Breast epithelium (tissue), 3 donors: ENCODE measurements around the gene FAM131A.

ENCODE experiments used
- POLR2A ChIP-seq: fragments of 450-650 bp; IDR thresholded peaks from one replicate; pipeline ENCODE4 v1.6.1; 2016; ENCODE audit warnings: antibody characterized with exemption, mild to moderate bottlenecking, moderate library complexity
- POLR2AphosphoS5 ChIP-seq, 3 donors: sonication (generic); formaldehyde crosslinking; IDR thresholded peaks; one replicate each; pipeline ENCODE4 v1.6.1; 2017; ENCODE audit warnings: antibody characterized with exemption in 3 of 3
- TF ChIP-seq, protein P1 (sequence below), 3 donors: fragments of 450-650 bp; IDR thresholded peaks; one replicate each; pipeline ENCODE4 v1.5.1; 2016 to 2017; ENCODE audit warnings: antibody characterized with exemption in 3 of 3, mild to moderate bottlenecking in 3 of 3, moderate library complexity in 3 of 3

DNA sequence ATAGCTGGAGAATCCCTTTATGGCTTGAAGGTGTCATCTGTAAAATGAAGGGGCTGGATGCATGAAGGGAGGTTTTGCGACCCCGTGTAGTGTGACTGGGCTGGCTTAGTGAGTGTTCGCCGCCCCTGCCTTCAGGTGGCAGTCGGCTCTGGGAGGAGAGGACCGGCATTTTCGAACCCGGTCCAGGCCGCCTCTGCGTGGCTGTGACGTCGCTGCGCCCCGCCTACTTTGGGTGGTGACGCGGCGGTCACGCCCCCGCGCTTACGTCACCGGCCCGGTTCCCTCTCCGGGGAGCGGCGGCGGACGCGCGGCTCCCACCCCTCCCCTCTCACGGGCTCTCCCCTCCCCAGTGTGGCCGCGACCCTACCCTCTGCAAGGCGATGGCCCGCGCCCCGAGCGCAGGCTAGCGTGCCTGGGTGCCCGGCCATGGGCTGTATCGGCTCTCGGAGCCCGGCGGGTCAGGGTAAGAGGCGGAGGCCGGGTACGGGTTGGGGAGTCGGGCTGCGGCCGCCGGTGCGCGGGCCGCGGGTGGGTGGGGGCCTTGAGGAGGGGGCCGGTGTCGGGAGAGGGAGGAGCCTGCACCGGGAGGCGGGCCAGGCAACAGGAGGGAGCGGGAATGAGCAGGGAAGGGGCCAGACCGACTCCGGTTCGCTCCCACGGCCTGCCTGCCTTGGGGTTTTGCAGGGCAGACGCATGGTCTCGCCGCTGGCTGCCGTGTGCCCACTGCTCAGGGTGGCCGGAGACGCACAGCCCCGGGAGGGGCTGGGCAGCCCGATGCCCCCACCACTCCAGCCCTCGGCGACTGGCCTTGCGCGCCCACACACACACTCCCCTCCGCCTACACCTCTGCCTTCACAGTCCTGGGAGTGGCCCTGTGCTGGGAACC, 1.5 kb upstream of the FAM131A start:
- TF ChIP-seq, protein P1, sequence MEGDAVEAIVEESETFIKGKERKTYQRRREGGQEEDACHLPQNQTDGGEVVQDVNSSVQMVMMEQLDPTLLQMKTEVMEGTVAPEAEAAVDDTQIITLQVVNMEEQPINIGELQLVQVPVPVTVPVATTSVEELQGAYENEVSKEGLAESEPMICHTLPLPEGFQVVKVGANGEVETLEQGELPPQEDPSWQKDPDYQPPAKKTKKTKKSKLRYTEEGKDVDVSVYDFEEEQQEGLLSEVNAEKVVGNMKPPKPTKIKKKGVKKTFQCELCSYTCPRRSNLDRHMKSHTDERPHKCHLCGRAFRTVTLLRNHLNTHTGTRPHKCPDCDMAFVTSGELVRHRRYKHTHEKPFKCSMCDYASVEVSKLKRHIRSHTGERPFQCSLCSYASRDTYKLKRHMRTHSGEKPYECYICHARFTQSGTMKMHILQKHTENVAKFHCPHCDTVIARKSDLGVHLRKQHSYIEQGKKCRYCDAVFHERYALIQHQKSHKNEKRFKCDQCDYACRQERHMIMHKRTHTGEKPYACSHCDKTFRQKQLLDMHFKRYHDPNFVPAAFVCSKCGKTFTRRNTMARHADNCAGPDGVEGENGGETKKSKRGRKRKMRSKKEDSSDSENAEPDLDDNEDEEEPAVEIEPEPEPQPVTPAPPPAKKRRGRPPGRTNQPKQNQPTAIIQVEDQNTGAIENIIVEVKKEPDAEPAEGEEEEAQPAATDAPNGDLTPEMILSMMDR (IDR thresholded peaks at IDR 0.05): no peak
- TF ChIP-seq POLR2AphosphoS5 (IDR thresholded peaks at IDR 0.05): peak in 2 of 3 donors; percentile 60 to 93
- TF ChIP-seq POLR2A: peak; percentile 55
